GM23338 (cell line): ENCODE measurements around the gene SYNE1. TPM values are rescaled to one million over a fixed set of nuclear protein-coding genes. Genes with fewer than 3 reads are reported as not detected.

Source experiments
- ATAC-seq: fragments of 200-7000 bp; cut with Tn5 transposase; 3 replicates; pipeline ENCODE4 v1.9.1; 2020
- DNase-seq: peaks from one replicate; pipeline ENCODE4 v3.0.0-alpha.2; 2015; ENCODE audit warnings: low spot score
- H2AFZ ChIP-seq: fragments of 200-600 bp; sonication (generic); 2 replicates; pipeline ENCODE4 v1.8.0; 2016; ENCODE audit warnings: antibody characterized with exemption, mild to moderate bottlenecking, moderate library complexity
- H3F3A ChIP-seq: fragments of 200-600 bp; sonication (generic); replicated peaks from 2 replicates; pipeline ENCODE4 v1.8.0; 2017; ENCODE audit warnings: antibody characterized with exemption, mixed run types, low read depth
- H3K27ac ChIP-seq: fragments of 200-600 bp; sonication (generic); 2 replicates; pipeline ENCODE4 v1.6.1; 2016; ENCODE audit warnings: low read depth
- H3K27me3 ChIP-seq: fragments of 200-600 bp; sonication (generic); 2 replicates; pipeline ENCODE4 v1.8.0; 2016; ENCODE audit warnings: mild to moderate bottlenecking, mixed run types, moderate library complexity; ENCODE audit not compliant: insufficient read depth
- H3K36me3 ChIP-seq: fragments of 200-600 bp; sonication (generic); 2 replicates; pipeline ENCODE4 v1.8.0; 2016; ENCODE audit warnings: mild to moderate bottlenecking; ENCODE audit not compliant: insufficient read depth
- H3K4me1 ChIP-seq: fragments of 200-600 bp; sonication (generic); 2 replicates; pipeline ENCODE4 v1.8.0; 2016; ENCODE audit warnings: mild to moderate bottlenecking, moderate library complexity; ENCODE audit not compliant: insufficient read depth
- H3K4me2 ChIP-seq: fragments of 200-600 bp; sonication (generic); 2 replicates; pipeline ENCODE4 v1.7.1; 2017; ENCODE audit warnings: mixed run types
- H3K4me3 ChIP-seq: fragments of 200-600 bp; sonication (generic); 2 replicates; pipeline ENCODE4 v1.6.1; 2016; ENCODE audit warnings: mixed run types
- H3K79me2 ChIP-seq: fragments of 200-600 bp; sonication (generic); replicated peaks from 2 replicates; pipeline ENCODE4 v1.8.0; 2017; ENCODE audit warnings: mild to moderate bottlenecking; ENCODE audit not compliant: insufficient read depth
- H3K9me2 ChIP-seq: fragments of 200-600 bp; sonication (generic); 2 replicates; pipeline ENCODE4 v1.8.0; 2017; ENCODE audit not compliant: insufficient read depth
- H4K20me1 ChIP-seq: fragments of 200-600 bp; sonication (generic); replicated peaks from 2 replicates; pipeline ENCODE4 v1.8.0; 2017; ENCODE audit warnings: mild to moderate bottlenecking; ENCODE audit not compliant: insufficient read depth
- H3K27ac Mint-ChIP-seq: 2 replicates; pipeline ENCODE4 v1.8.0; 2020; ENCODE audit warnings: inconsistent platforms, mild to moderate bottlenecking, moderate library complexity, mixed read lengths
- H3K27me3 Mint-ChIP-seq: 3 replicates; pipeline ENCODE4 v1.8.0; 2022; ENCODE audit warnings: low read depth, mild to moderate bottlenecking, moderate library complexity, mixed read lengths, inconsistent platforms; ENCODE audit not compliant: insufficient read depth, poor library complexity
- H3K36me3 Mint-ChIP-seq: 3 replicates; pipeline ENCODE4 v1.8.0; 2021; ENCODE audit warnings: low read depth, mild to moderate bottlenecking, inconsistent platforms, moderate library complexity, mixed read lengths
- H3K4me1 Mint-ChIP-seq: 3 replicates; pipeline ENCODE4 v1.8.0; 2020; ENCODE audit warnings: mild to moderate bottlenecking, inconsistent platforms, mixed read lengths
- H3K4me3 Mint-ChIP-seq: 3 replicates; pipeline ENCODE4 v1.8.0; 2021; ENCODE audit warnings: moderate library complexity, mild to moderate bottlenecking, inconsistent platforms, mixed read lengths
- H3K9me3 Mint-ChIP-seq: 3 replicates; pipeline ENCODE4 v1.8.0; 2020; ENCODE audit warnings: moderate library complexity, mild to moderate bottlenecking, inconsistent platforms, mixed read lengths
- CREB1 ChIP-seq: fragments of 250-450 bp; sonication (Bioruptor Pico); IDR thresholded peaks from 2 replicates; pipeline ENCODE4 v1.5.0; 2020; ENCODE audit warnings: low read depth, mild to moderate bottlenecking, moderate library complexity
- EZH2 ChIP-seq: fragments of 200-600 bp; sonication (generic); IDR thresholded peaks from one replicate; pipeline ENCODE4 v1.8.0; 2017; ENCODE audit warnings: antibody characterized with exemption, mild to moderate bottlenecking, low read depth; ENCODE audit not compliant: unreplicated experiment
- EZH2phosphoT487 ChIP-seq: fragments of 200-600 bp; sonication (generic); IDR thresholded peaks from one replicate; pipeline ENCODE4 v1.8.1; 2018; ENCODE audit warnings: antibody characterized with exemption; ENCODE audit not compliant: unreplicated experiment
- JUNB ChIP-seq: IDR thresholded peaks from one replicate; pipeline ENCODE4 v1.6.1; 2016; ENCODE audit warnings: antibody characterized with exemption; ENCODE audit not compliant: unreplicated experiment
- NANOG ChIP-seq: IDR thresholded peaks from 2 replicates; pipeline ENCODE4 v1.6.1; 2016; ENCODE audit warnings: antibody characterized with exemption, borderline replicate concordance
- POLR2AphosphoS5 ChIP-seq: IDR thresholded peaks from 2 replicates; pipeline ENCODE4 v1.6.1; 2016; ENCODE audit warnings: antibody characterized with exemption, low read depth
- STAT1 ChIP-seq: IDR thresholded peaks from one replicate; pipeline ENCODE4 v1.6.1; 2016; ENCODE audit warnings: antibody characterized with exemption; ENCODE audit not compliant: unreplicated experiment
- ZNF114 ChIP-seq: fragments of 250-450 bp; sonication (Bioruptor Pico); IDR thresholded peaks from 2 replicates; pipeline ENCODE4 v1.5.0; 2020; ENCODE audit warnings: mild to moderate bottlenecking, moderate library complexity
- ZNF331 ChIP-seq: fragments of 250-450 bp; sonication (Bioruptor Pico); IDR thresholded peaks from 2 replicates; pipeline ENCODE4 v1.5.0; 2020; ENCODE audit warnings: low read depth, mild to moderate bottlenecking, moderate library complexity
- polyA plus RNA-seq: library from polyadenylated mRNA; unstranded; fragments of >200 nt; fragmentation: Nextera tagmentation; extraction: Ambion mirVana; gene quantifications from 2 replicates; pipeline ENCODE4 v1.2.1, GENCODE V29; 2016
- total RNA-seq: library from RNA; depleted of rRNA; stranded (reverse); fragments of >200 nt; shearing (Covaris generic); gene quantifications from 2 replicates; pipeline ENCODE4 v1.2.3, GENCODE V29; 2014
- TF ChIP-seq, protein P1 (sequence below), 2 experiments: fragments of 200-600 bp in 1 of 2; sonication (generic) in 1 of 2; conservative IDR thresholded peaks; 2 replicates each; pipeline versions ENCODE4 v1.5.1 to v1.6.1; 2016 to 2017; ENCODE audit warnings: antibody characterized with exemption in 2 of 2, low read depth in 2 of 2, mild to moderate bottlenecking in 2 of 2, moderate library complexity in 1 of 2
- TF ChIP-seq, protein P2 (sequence below): IDR thresholded peaks from 2 replicates; pipeline ENCODE4 v1.6.1; 2016; ENCODE audit warnings: antibody characterized with exemption
- TF ChIP-seq, protein P3 (sequence below): IDR thresholded peaks from one replicate; pipeline ENCODE4 v1.6.1; 2018; ENCODE audit warnings: antibody characterized with exemption; ENCODE audit not compliant: unreplicated experiment
- TF ChIP-seq, protein P4 (sequence below): fragments of 250-450 bp; sonication (Bioruptor Pico); IDR thresholded peaks from 2 replicates; pipeline ENCODE4 v1.5.0; 2020; ENCODE audit warnings: mild to moderate bottlenecking, moderate library complexity

Gene SYNE1
- total and polyA plus RNA-seq, 2 experiments from 2014 or later: 3.9 to 13.6 TPM

DNA sequence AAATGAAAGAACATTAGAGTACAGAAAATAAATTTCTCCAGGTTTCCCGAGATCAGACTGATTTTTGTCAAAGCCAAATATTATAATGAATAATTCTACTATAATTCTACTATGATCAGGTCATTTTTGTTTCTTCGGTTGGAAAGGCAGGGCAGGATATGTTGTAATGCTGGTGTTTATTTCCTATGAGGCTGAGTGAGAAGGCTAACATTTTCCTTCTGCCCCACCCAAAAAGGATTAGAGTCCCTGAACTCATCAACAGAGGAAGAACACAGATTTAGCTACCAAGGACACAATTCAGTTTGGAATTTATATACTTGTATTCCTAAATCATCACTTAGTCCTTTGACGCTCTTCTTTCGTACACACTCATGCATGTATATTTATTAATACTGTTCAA, 318.9 kb downstream of the SYNE1 start:
- no peak overlapping the region for H3K27ac Mint-ChIP-seq
- no peaks in the 10 kb centered on the region for H3K27me3 Mint-ChIP-seq

More for the DNA sequence above, 318.9 kb downstream of the SYNE1 start:
- no peaks in the 10 kb centered on the region for H3K36me3 Mint-ChIP-seq
- no peaks in the 10 kb centered on the region; the same call in 2 of the 3 replicates for H3K9me3 Mint-ChIP-seq
- no peak overlapping the region for H3K4me2 ChIP-seq
- H3K27ac ChIP-seq: no peak overlapping the region
- no peak for DNase-seq
- no peaks in the 10 kb centered on the region for H3F3A ChIP-seq
- no peaks in the 10 kb centered on the region for H3K27me3 ChIP-seq
- H4K20me1 ChIP-seq: no peaks in the 10 kb centered on the region
- no peak overlapping the region for H3K4me3 Mint-ChIP-seq
- no peaks in the 10 kb centered on the region for H3K36me3 ChIP-seq
- peaks cover 3% of the 10 kb centered on the region; the same call in 1 of the 2 replicates for H3K9me2 ChIP-seq
- TF ChIP-seq, protein P1, sequence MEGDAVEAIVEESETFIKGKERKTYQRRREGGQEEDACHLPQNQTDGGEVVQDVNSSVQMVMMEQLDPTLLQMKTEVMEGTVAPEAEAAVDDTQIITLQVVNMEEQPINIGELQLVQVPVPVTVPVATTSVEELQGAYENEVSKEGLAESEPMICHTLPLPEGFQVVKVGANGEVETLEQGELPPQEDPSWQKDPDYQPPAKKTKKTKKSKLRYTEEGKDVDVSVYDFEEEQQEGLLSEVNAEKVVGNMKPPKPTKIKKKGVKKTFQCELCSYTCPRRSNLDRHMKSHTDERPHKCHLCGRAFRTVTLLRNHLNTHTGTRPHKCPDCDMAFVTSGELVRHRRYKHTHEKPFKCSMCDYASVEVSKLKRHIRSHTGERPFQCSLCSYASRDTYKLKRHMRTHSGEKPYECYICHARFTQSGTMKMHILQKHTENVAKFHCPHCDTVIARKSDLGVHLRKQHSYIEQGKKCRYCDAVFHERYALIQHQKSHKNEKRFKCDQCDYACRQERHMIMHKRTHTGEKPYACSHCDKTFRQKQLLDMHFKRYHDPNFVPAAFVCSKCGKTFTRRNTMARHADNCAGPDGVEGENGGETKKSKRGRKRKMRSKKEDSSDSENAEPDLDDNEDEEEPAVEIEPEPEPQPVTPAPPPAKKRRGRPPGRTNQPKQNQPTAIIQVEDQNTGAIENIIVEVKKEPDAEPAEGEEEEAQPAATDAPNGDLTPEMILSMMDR (conservative IDR thresholded peaks at IDR 0.05; ENCODE audit: low read depth in 2 of 2): no peak
- TF ChIP-seq STAT1: no peak
- no peak for TF ChIP-seq POLR2AphosphoS5
- no peak for TF ChIP-seq NANOG
- TF ChIP-seq CREB1 (CRISPR knock-in tag): no peak
- TF ChIP-seq, protein P2, sequence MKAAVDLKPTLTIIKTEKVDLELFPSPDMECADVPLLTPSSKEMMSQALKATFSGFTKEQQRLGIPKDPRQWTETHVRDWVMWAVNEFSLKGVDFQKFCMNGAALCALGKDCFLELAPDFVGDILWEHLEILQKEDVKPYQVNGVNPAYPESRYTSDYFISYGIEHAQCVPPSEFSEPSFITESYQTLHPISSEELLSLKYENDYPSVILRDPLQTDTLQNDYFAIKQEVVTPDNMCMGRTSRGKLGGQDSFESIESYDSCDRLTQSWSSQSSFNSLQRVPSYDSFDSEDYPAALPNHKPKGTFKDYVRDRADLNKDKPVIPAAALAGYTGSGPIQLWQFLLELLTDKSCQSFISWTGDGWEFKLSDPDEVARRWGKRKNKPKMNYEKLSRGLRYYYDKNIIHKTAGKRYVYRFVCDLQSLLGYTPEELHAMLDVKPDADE: no peak
- TF ChIP-seq, protein P3, sequence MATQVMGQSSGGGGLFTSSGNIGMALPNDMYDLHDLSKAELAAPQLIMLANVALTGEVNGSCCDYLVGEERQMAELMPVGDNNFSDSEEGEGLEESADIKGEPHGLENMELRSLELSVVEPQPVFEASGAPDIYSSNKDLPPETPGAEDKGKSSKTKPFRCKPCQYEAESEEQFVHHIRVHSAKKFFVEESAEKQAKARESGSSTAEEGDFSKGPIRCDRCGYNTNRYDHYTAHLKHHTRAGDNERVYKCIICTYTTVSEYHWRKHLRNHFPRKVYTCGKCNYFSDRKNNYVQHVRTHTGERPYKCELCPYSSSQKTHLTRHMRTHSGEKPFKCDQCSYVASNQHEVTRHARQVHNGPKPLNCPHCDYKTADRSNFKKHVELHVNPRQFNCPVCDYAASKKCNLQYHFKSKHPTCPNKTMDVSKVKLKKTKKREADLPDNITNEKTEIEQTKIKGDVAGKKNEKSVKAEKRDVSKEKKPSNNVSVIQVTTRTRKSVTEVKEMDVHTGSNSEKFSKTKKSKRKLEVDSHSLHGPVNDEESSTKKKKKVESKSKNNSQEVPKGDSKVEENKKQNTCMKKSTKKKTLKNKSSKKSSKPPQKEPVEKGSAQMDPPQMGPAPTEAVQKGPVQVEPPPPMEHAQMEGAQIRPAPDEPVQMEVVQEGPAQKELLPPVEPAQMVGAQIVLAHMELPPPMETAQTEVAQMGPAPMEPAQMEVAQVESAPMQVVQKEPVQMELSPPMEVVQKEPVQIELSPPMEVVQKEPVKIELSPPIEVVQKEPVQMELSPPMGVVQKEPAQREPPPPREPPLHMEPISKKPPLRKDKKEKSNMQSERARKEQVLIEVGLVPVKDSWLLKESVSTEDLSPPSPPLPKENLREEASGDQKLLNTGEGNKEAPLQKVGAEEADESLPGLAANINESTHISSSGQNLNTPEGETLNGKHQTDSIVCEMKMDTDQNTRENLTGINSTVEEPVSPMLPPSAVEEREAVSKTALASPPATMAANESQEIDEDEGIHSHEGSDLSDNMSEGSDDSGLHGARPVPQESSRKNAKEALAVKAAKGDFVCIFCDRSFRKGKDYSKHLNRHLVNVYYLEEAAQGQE: no peak
- TF ChIP-seq, protein P4, sequence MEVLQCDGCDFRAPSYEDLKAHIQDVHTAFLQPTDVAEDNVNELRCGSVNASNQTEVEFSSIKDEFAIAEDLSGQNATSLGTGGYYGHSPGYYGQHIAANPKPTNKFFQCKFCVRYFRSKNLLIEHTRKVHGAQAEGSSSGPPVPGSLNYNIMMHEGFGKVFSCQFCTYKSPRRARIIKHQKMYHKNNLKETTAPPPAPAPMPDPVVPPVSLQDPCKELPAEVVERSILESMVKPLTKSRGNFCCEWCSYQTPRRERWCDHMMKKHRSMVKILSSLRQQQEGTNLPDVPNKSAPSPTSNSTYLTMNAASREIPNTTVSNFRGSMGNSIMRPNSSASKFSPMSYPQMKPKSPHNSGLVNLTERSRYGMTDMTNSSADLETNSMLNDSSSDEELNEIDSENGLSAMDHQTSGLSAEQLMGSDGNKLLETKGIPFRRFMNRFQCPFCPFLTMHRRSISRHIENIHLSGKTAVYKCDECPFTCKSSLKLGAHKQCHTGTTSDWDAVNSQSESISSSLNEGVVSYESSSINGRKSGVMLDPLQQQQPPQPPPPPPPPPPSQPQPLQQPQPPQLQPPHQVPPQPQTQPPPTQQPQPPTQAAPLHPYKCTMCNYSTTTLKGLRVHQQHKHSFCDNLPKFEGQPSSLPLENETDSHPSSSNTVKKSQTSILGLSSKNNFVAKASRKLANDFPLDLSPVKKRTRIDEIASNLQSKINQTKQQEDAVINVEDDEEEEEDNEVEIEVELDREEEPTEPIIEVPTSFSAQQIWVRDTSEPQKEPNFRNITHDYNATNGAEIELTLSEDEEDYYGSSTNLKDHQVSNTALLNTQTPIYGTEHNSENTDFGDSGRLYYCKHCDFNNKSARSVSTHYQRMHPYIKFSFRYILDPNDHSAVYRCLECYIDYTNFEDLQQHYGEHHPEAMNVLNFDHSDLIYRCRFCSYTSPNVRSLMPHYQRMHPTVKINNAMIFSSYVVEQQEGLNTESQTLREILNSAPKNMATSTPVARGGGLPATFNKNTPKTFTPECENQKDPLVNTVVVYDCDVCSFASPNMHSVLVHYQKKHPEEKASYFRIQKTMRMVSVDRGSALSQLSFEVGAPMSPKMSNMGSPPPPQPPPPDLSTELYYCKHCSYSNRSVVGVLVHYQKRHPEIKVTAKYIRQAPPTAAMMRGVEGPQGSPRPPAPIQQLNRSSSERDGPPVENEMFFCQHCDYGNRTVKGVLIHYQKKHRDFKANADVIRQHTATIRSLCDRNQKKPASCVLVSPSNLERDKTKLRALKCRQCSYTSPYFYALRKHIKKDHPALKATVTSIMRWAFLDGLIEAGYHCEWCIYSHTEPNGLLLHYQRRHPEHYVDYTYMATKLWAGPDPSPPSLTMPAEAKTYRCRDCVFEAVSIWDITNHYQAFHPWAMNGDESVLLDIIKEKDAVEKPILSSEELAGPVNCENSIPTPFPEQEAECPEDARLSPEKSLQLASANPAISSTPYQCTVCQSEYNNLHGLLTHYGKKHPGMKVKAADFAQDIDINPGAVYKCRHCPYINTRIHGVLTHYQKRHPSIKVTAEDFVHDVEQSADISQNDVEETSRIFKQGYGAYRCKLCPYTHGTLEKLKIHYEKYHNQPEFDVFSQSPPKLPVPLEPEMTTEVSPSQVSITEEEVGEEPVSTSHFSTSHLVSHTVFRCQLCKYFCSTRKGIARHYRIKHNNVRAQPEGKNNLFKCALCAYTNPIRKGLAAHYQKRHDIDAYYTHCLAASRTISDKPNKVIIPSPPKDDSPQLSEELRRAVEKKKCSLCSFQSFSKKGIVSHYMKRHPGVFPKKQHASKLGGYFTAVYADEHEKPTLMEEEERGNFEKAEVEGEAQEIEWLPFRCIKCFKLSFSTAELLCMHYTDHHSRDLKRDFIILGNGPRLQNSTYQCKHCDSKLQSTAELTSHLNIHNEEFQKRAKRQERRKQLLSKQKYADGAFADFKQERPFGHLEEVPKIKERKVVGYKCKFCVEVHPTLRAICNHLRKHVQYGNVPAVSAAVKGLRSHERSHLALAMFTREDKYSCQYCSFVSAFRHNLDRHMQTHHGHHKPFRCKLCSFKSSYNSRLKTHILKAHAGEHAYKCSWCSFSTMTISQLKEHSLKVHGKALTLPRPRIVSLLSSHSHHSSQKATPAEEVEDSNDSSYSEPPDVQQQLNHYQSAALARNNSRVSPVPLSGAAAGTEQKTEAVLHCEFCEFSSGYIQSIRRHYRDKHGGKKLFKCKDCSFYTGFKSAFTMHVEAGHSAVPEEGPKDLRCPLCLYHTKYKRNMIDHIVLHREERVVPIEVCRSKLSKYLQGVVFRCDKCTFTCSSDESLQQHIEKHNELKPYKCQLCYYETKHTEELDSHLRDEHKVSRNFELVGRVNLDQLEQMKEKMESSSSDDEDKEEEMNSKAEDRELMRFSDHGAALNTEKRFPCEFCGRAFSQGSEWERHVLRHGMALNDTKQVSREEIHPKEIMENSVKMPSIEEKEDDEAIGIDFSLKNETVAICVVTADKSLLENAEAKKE (CRISPR knock-in tag): no peak
- no peak for TF ChIP-seq EZH2
- TF ChIP-seq JUNB: no peak
- no peak for TF ChIP-seq ZNF114 (CRISPR knock-in tag)
- no peak for TF ChIP-seq ZNF331 (CRISPR knock-in tag)
- no peak for TF ChIP-seq EZH2phosphoT487
- no peaks in the 10 kb centered on the region for H3K79me2 ChIP-seq
- peaks cover 3% of the 10 kb centered on the region; the same call in 1 of the 3 replicates for H3K4me1 Mint-ChIP-seq
- H3K4me3 ChIP-seq: no peak overlapping the region
- no peaks in the 10 kb centered on the region for H3K4me1 ChIP-seq
- no peak overlapping the region for H2AFZ ChIP-seq
- ATAC-seq: no peak
